Ovary (tissue), 9 donors: ENCODE measurements around the gene ARID1B. TPM values are rescaled to one million over a fixed set of nuclear protein-coding genes. Genes with fewer than 3 reads are reported as not detected.

Source experiments
- DNase-seq, 5 donors: peaks; one replicate each; pipeline ENCODE4 v3.0.0-alpha.2; 2019 to 2020
- H3K27ac ChIP-seq, 2 donors: fragments of 200-600 bp; one replicate each; pipeline versions ENCODE4 v1.5.1 to v1.8.0; 2019 to 2022
- H3K27me3 ChIP-seq: fragments of 200-600 bp; one replicate; pipeline ENCODE4 v1.8.0; 2022
- H3K36me3 ChIP-seq: fragments of 200-600 bp; sonication (generic); one replicate; pipeline ENCODE4 v1.5.1; 2019
- H3K4me1 ChIP-seq: one replicate; pipeline ENCODE4 v1.8.1; 2013; ENCODE audit warnings: mild to moderate bottlenecking, moderate library complexity; ENCODE audit not compliant: insufficient read depth
- H3K4me3 ChIP-seq: fragments of 200-600 bp; sonication (generic); one replicate; pipeline ENCODE4 v1.5.1; 2017
- H3K9me3 ChIP-seq, 2 donors: fragments of 200-600 bp in 1 of 2; sonication (generic) in 1 of 2; one replicate each; pipeline versions ENCODE4 v1.5.1 to v1.8.1; 2013 to 2019; ENCODE audit warnings: mild to moderate bottlenecking in 1 of 2, moderate library complexity in 1 of 2
- EP300 ChIP-seq: sonication (generic); formaldehyde crosslinking; IDR thresholded peaks from one replicate; pipeline ENCODE4 v1.6.1; 2017; ENCODE audit warnings: antibody characterized with exemption
- POLR2A ChIP-seq: fragments of 450-650 bp; IDR thresholded peaks from one replicate; pipeline ENCODE4 v1.6.1; 2017; ENCODE audit warnings: antibody characterized with exemption, mild to moderate bottlenecking, moderate library complexity
- WGBS, 3 donors: extraction: QIAGEN DNeasy Blood & Tissue Kit in 1 of 3; methylation state at CpG; one replicate each; pipeline versions ENCODE4 v1.1.5 to v1.1.7; 2013 to 2017; 5-methylcytosine and 5-hydroxymethylcytosine counted together
- intact Hi-C, 4 donors: fragments of 100-400 bp; cut with DNase I; formaldehyde crosslinking; loops; one replicate each; pipeline versions ENCODE4 v1.11.0 to v1.15.1; 2022 to 2023
- microRNA-seq, 3 donors: library from miRNA; unstranded; fragments of <30 nt; microRNA quantifications; one replicate each; pipeline versions ENCODE4 to v1.2.0, GENCODE V29; 2019 to 2020
- polyA plus RNA-seq, 2 donors: library from polyadenylated mRNA; stranded (reverse); fragments of 200-250 nt in 1 of 2; fragments of 350-450 nt in 1 of 2; fragmentation: Illumina TruSeq in 1 of 2; extraction: RNeasy Lipid Tissue Mini Kit (QIAGEN cat#74804) in 1 of 2; gene quantifications; one replicate each; pipeline ENCODE4 v1.2.3, GENCODE V29; 2013 to 2014
- small RNA-seq: library from RNA; depleted of rRNA; stranded (forward); fragments of <200 nt; gene quantifications from one replicate; pipeline ENCODE3, GENCODE V24; 2016
- total RNA-seq, 7 donors: library from RNA; depleted of rRNA in 2 of 7; stranded (reverse); fragments of >200 nt in 2 of 7; fragmentation: NEBNext Ultra II Directional in 3 of 7; extraction: Animal tissue kit (Norgen Biotek cat#: 25700) in 3 of 7; gene quantifications; one replicate each; pipeline versions ENCODE4 v1.1.0 to v1.2.4, GENCODE V29; 2016 to 2023
- TF ChIP-seq, protein P1 (sequence below), 3 donors: fragments of 450-650 bp in 2 of 3; fragments of 200-600 bp in 1 of 3; IDR thresholded peaks; one replicate each; pipeline versions ENCODE4 v1.5.1 to v1.8.0; 2016 to 2022; ENCODE audit warnings: antibody characterized with exemption in 3 of 3, mild to moderate bottlenecking in 1 of 3
- donor health status: DM: no; HTN: no; CAD: no; lungs with moderate emphysema.
- donor health status: DM: no; HTN: no; CAD: no.
- donor health status: Bipolar disorder and iron deficiency.
- donor health status: DM: yes; HTN: yes; CAD: no.
- donor health status: DM: no; HTN: no; CAD: no.
- donor health status: DM: yes; HTN: yes; CAD: no.

The ARID1B gene
- total and polyA plus RNA-seq, 9 donors: 33.2 to 144 (median 105) TPM

DNA sequence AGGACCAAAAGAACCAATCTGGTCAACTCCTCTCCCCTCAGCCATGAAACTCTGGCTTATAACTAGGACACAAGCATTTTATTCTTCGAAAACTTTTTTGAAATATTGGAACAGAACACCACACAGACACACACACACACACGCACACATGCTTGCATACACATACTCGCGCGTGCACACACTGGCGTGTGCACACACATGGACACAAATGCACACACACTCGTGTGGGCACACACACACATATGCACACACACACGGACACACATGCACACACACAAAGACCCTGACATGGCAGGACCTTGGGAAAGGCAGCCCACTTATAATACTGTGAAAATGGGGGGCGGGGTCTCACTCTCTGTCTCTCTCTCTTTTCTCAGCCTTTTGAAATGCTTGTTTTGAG is 482.3 kb downstream of the ARID1B start:
- no peak for DNase-seq
- Histone ChIP-seq H3K27ac (no peak overlapping the region), H3K36me3 (no peaks in the 10 kb centered on the region), H3K4me1 (no peaks in the 10 kb centered on the region), H3K4me3 (no peak overlapping the region), H3K9me3 (no peaks in the 10 kb centered on the region), H3K27me3 (no peaks in the 10 kb centered on the region)
- TF ChIP-seq EP300: no peak
- TF ChIP-seq, protein P1, sequence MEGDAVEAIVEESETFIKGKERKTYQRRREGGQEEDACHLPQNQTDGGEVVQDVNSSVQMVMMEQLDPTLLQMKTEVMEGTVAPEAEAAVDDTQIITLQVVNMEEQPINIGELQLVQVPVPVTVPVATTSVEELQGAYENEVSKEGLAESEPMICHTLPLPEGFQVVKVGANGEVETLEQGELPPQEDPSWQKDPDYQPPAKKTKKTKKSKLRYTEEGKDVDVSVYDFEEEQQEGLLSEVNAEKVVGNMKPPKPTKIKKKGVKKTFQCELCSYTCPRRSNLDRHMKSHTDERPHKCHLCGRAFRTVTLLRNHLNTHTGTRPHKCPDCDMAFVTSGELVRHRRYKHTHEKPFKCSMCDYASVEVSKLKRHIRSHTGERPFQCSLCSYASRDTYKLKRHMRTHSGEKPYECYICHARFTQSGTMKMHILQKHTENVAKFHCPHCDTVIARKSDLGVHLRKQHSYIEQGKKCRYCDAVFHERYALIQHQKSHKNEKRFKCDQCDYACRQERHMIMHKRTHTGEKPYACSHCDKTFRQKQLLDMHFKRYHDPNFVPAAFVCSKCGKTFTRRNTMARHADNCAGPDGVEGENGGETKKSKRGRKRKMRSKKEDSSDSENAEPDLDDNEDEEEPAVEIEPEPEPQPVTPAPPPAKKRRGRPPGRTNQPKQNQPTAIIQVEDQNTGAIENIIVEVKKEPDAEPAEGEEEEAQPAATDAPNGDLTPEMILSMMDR (IDR thresholded peaks at IDR 0.05): no peak
- TF ChIP-seq POLR2A: no peak
- 90 to 94% (median 92%) methylated on average over 9 of the region's 9 CpGs for WGBS, 3 donors
- intact Hi-C loops: no loop called here

Small RNA genes lying within 50 kb of the gene (microRNA-seq; reads per million reads assigned to microRNA genes)
- gene MIR4466: 0 reads per million in 3 donors

Small RNA genes lying within 50 kb of the gene (small RNA-seq; reads per million reads assigned to genes)
- not detected for gene AL355297.2
- not detected for gene MIR4466
